K562 (cell line): ENCODE results near the gene CDX1. TPM values are rescaled to one million over a fixed set of nuclear protein-coding genes. Genes with fewer than 3 reads are reported as not detected.
A peak's percentile ranks its signal among the peaks of the same experiment; 100 is the strongest.

ENCODE experiments used
- BRCA1 ChIP-seq, 2 experiments: fragments of 450-650 bp in 1 of 2; sonication (generic) in 1 of 2; formaldehyde crosslinking in 1 of 2; IDR thresholded peaks; 2 replicates each; pipeline versions ENCODE4 v1.5.0 to v1.6.1; 2017 to 2020; ENCODE audit warnings: mild to moderate bottlenecking in 1 of 2, missing genetic modification reagents in 1 of 2
- CCNT2 ChIP-seq: IDR thresholded peaks from 2 replicates; pipeline ENCODE4 v1.6.1; 2011; ENCODE audit warnings: borderline replicate concordance, low read depth, mild to moderate bottlenecking, moderate library complexity, mixed read lengths, low read length; ENCODE audit not compliant: insufficient read length; ENCODE audit errors: extremely low read depth
- ESRRA ChIP-seq: fragments of 450-650 bp; IDR thresholded peaks from 2 replicates; pipeline ENCODE4 v1.6.1; 2014; ENCODE audit warnings: low read depth, mild to moderate bottlenecking, moderate library complexity, borderline replicate concordance
- MAFF ChIP-seq: IDR thresholded peaks from 2 replicates; pipeline ENCODE4 v1.6.1; 2012; ENCODE audit warnings: low read length, improper control_type of control experiment
- MAFK ChIP-seq: IDR thresholded peaks from 2 replicates; pipeline ENCODE4 v1.6.1; 2011; ENCODE audit warnings: low read length, improper control_type of control experiment
- NFIC ChIP-seq: fragments of 450-650 bp; IDR thresholded peaks from 2 replicates; pipeline ENCODE4 v1.6.1; 2017; ENCODE audit warnings: mild to moderate bottlenecking, inconsistent platforms
- NR3C1 ChIP-seq: sonication (generic); formaldehyde crosslinking; IDR thresholded peaks from 2 replicates; pipeline ENCODE4 v1.8.1; 2022; ENCODE audit warnings: missing genetic modification reagents
- ZBED1 ChIP-seq: IDR thresholded peaks from 2 replicates; pipeline ENCODE4 v1.6.1; 2014
- ZMIZ1 ChIP-seq, 2 experiments: fragments of 150-350 bp in 1 of 2; IDR thresholded peaks; 2 replicates each; pipeline ENCODE4 v1.6.1; 2012 to 2016; ENCODE audit warnings: low read depth in 2 of 2, low read length in 2 of 2, mild to moderate bottlenecking in 1 of 2, moderate library complexity in 1 of 2
- ZNF696 ChIP-seq: fragments of 250-450 bp; sonication (Bioruptor Pico); conservative IDR thresholded peaks from 2 replicates; pipeline ENCODE4 v1.4.0; 2020; ENCODE audit warnings: mild to moderate bottlenecking, moderate library complexity
- polyA plus RNA-seq, 8 experiments: library from polyadenylated mRNA; depleted of rRNA in 4 of 8; stranded (reverse) in 5 of 8; unstranded in 3 of 8; fragments of >200 nt; fragmentation: Nextera tagmentation in 2 of 8; fragmentation: Illumina TruSeq in 1 of 8; extraction: Ambion mirVana in 2 of 8; extraction: Trizol in 1 of 8; gene quantifications; 2 replicates each; pipeline versions ENCODE4 v1.2.1 to v1.2.3, GENCODE V29; 2011 to 2014; ENCODE audit warnings: inconsistent platforms in 1 of 8, missing spikeins in 1 of 8
- total RNA-seq, 7 experiments: library from RNA; depleted of rRNA in 6 of 7; stranded (reverse); fragments of >200 nt in 6 of 7; fragmentation: Illumina TruSeq in 2 of 7; extraction: Trizol in 2 of 7; gene quantifications; 2 replicates each; pipeline versions ENCODE4 v1.2.1 to v1.2.3, GENCODE V29; 2011 to 2021; ENCODE audit warnings: low replicate concordance in 1 of 7
- TF ChIP-seq, protein P1 (sequence below): fragments of 450-650 bp; IDR thresholded peaks from 2 replicates; pipeline ENCODE4 v1.6.1; 2016; ENCODE audit warnings: mild to moderate bottlenecking, moderate library complexity
- TF ChIP-seq, protein P2 (sequence below): fragments of 250-450 bp; sonication (Bioruptor Pico); IDR thresholded peaks from 2 replicates; pipeline ENCODE4 v1.5.0; 2020; ENCODE audit warnings: mild to moderate bottlenecking

CDX1 gene
- total and polyA plus RNA-seq, 9 of the 15 experiments (the other 6 are each of a cell fraction or from before 2014, with no cell fraction given): 0.06 to 0.16 TPM; not detected in 7

DNA sequence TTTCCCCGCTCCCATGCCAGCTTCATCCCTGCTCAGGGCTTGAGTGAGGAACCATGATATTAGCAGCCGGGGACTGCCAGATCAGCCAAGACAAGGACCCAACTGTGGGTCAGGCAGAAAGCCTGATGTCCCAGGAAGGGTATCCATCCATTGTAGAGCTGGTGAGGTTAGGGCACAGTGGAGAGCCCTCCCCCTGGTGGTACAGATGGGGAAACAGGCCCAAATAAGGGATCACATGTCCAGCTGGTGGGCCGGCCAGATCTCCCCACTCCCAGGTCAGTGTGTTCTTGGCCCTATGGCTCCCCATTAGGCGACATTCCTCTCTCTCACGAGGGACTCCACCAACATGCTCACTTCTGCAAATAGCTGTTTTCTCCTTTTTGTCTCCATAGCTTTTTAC lies 9.0 kb downstream of the CDX1 start (continued):
- TF ChIP-seq, protein P1, sequence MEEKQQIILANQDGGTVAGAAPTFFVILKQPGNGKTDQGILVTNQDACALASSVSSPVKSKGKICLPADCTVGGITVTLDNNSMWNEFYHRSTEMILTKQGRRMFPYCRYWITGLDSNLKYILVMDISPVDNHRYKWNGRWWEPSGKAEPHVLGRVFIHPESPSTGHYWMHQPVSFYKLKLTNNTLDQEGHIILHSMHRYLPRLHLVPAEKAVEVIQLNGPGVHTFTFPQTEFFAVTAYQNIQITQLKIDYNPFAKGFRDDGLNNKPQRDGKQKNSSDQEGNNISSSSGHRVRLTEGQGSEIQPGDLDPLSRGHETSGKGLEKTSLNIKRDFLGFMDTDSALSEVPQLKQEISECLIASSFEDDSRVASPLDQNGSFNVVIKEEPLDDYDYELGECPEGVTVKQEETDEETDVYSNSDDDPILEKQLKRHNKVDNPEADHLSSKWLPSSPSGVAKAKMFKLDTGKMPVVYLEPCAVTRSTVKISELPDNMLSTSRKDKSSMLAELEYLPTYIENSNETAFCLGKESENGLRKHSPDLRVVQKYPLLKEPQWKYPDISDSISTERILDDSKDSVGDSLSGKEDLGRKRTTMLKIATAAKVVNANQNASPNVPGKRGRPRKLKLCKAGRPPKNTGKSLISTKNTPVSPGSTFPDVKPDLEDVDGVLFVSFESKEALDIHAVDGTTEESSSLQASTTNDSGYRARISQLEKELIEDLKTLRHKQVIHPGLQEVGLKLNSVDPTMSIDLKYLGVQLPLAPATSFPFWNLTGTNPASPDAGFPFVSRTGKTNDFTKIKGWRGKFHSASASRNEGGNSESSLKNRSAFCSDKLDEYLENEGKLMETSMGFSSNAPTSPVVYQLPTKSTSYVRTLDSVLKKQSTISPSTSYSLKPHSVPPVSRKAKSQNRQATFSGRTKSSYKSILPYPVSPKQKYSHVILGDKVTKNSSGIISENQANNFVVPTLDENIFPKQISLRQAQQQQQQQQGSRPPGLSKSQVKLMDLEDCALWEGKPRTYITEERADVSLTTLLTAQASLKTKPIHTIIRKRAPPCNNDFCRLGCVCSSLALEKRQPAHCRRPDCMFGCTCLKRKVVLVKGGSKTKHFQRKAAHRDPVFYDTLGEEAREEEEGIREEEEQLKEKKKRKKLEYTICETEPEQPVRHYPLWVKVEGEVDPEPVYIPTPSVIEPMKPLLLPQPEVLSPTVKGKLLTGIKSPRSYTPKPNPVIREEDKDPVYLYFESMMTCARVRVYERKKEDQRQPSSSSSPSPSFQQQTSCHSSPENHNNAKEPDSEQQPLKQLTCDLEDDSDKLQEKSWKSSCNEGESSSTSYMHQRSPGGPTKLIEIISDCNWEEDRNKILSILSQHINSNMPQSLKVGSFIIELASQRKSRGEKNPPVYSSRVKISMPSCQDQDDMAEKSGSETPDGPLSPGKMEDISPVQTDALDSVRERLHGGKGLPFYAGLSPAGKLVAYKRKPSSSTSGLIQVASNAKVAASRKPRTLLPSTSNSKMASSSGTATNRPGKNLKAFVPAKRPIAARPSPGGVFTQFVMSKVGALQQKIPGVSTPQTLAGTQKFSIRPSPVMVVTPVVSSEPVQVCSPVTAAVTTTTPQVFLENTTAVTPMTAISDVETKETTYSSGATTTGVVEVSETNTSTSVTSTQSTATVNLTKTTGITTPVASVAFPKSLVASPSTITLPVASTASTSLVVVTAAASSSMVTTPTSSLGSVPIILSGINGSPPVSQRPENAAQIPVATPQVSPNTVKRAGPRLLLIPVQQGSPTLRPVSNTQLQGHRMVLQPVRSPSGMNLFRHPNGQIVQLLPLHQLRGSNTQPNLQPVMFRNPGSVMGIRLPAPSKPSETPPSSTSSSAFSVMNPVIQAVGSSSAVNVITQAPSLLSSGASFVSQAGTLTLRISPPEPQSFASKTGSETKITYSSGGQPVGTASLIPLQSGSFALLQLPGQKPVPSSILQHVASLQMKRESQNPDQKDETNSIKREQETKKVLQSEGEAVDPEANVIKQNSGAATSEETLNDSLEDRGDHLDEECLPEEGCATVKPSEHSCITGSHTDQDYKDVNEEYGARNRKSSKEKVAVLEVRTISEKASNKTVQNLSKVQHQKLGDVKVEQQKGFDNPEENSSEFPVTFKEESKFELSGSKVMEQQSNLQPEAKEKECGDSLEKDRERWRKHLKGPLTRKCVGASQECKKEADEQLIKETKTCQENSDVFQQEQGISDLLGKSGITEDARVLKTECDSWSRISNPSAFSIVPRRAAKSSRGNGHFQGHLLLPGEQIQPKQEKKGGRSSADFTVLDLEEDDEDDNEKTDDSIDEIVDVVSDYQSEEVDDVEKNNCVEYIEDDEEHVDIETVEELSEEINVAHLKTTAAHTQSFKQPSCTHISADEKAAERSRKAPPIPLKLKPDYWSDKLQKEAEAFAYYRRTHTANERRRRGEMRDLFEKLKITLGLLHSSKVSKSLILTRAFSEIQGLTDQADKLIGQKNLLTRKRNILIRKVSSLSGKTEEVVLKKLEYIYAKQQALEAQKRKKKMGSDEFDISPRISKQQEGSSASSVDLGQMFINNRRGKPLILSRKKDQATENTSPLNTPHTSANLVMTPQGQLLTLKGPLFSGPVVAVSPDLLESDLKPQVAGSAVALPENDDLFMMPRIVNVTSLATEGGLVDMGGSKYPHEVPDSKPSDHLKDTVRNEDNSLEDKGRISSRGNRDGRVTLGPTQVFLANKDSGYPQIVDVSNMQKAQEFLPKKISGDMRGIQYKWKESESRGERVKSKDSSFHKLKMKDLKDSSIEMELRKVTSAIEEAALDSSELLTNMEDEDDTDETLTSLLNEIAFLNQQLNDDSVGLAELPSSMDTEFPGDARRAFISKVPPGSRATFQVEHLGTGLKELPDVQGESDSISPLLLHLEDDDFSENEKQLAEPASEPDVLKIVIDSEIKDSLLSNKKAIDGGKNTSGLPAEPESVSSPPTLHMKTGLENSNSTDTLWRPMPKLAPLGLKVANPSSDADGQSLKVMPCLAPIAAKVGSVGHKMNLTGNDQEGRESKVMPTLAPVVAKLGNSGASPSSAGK: no peak
- TF ChIP-seq NFIC (no peak), ZMIZ1 (IDR thresholded peaks at IDR 0.05; ENCODE audit: low read depth in 2 of 2, low read length in 2 of 2) (no peak), ZBED1 (no peak), MAFF (no peak), BRCA1 (IDR thresholded peaks at IDR 0.05) (no peak), BRCA1 (CRISPR knock-in tag; IDR thresholded peaks at IDR 0.05) (no peak), CCNT2 (no peak), NR3C1 (CRISPR knock-in tag) (no peak), ESRRA (0 out of 2 replicates have a peak, but pooled peaks have one; percentile 21), ZNF696 (CRISPR knock-in tag) (no peak), MAFK (no peak)
- TF ChIP-seq, protein P2, sequence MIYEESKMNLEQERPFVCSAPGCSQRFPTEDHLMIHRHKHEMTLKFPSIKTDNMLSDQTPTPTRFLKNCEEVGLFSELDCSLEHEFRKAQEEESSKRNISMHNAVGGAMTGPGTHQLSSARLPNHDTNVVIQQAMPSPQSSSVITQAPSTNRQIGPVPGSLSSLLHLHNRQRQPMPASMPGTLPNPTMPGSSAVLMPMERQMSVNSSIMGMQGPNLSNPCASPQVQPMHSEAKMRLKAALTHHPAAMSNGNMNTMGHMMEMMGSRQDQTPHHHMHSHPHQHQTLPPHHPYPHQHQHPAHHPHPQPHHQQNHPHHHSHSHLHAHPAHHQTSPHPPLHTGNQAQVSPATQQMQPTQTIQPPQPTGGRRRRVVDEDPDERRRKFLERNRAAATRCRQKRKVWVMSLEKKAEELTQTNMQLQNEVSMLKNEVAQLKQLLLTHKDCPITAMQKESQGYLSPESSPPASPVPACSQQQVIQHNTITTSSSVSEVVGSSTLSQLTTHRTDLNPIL: no peak
